ENCODE data around the gene WDR75.
"Not testable (repeated sequence)": the region's sequence is repeated elsewhere in the genome, so short reads cannot be mapped to it uniquely, and the experiment has no call there.

WDR75 gene

GRCh38 chr2:189440947-189441708 lies at the start of gene WDR75:
Gene WDR75, plus strand, starts transcription at chr2:189441474. Its CDS starts 19 bp downstream, at chr2:189441493.
- peak; percentile 89 for DNase-seq (ENCODE audit: low read depth)

GRCh38 chr2:189393440-189394111 lies 47.7 kb upstream of the WDR75 start:
- peak; percentile 94 for DNase-seq (ENCODE audit: low read depth)

GRCh38 chr2:189394525-189394924 lies 46.7 kb upstream of the WDR75 start:
- DNase-seq (ENCODE audit: low read depth): no peak

GRCh38 chr2:189402932-189403331 lies 38.3 kb upstream of the WDR75 start:
- no peak for DNase-seq (ENCODE audit: low read depth)

GRCh38 chr2:189406586-189407233 lies 34.6 kb upstream of the WDR75 start:
- DNase-seq (ENCODE audit: low read depth): no peak

- DNase-seq (ENCODE audit: low read depth): peak; percentile 58
These were observed 33.7 kb upstream of the WDR75 start for GRCh38 chr2:189407281-189408209.

GRCh38 chr2:189408294-189408693 lies 33.0 kb upstream of the WDR75 start:
- no peak for DNase-seq (ENCODE audit: low read depth)

- no peak for DNase-seq (ENCODE audit: low read depth)
These were observed 32.1 kb upstream of the WDR75 start for GRCh38 chr2:189409131-189409530.

- no peak for DNase-seq (ENCODE audit: low read depth)
These were observed 31.6 kb upstream of the WDR75 start for GRCh38 chr2:189409647-189410046.

- DNase-seq (ENCODE audit: low read depth): peak; percentile 73
These were observed 29.4 kb upstream of the WDR75 start for GRCh38 chr2:189411860-189412259.

GRCh38 chr2:189412330-189412953 lies 28.8 kb upstream of the WDR75 start:
- DNase-seq (ENCODE audit: low read depth): peak; percentile 40

GRCh38 chr2:189413249-189413648 lies 28.0 kb upstream of the WDR75 start:
- no peak for DNase-seq (ENCODE audit: low read depth)

GRCh38 chr2:189421644-189422043 lies 19.6 kb upstream of the WDR75 start:
- DNase-seq (ENCODE audit: low read depth): no peak

GRCh38 chr2:189424961-189425360 lies 16.3 kb upstream of the WDR75 start:
- no peak for DNase-seq (ENCODE audit: low read depth)

- no peak for DNase-seq (ENCODE audit: low read depth)
These were observed 15.6 kb upstream of the WDR75 start for GRCh38 chr2:189425676-189426075.

- no peak for DNase-seq (ENCODE audit: low read depth)
These were observed 14.4 kb upstream of the WDR75 start for GRCh38 chr2:189426886-189427285.

GRCh38 chr2:189427872-189428271 lies 13.4 kb upstream of the WDR75 start:
- DNase-seq (ENCODE audit: low read depth): no peak

GRCh38 chr2:189430448-189430847 lies 10.8 kb upstream of the WDR75 start:
- DNase-seq (ENCODE audit: low read depth): not testable (repeated sequence)

GRCh38 chr2:189435803-189436202 lies 5.5 kb upstream of the WDR75 start:
- DNase-seq (ENCODE audit: low read depth): not testable (repeated sequence)

GRCh38 chr2:189437926-189438325 lies 3.3 kb upstream of the WDR75 start:
- no peak for DNase-seq (ENCODE audit: low read depth)

- no peak for DNase-seq (ENCODE audit: low read depth)
These were observed 1.9 kb upstream of the WDR75 start for GRCh38 chr2:189439342-189439741.

- no peak for DNase-seq (ENCODE audit: low read depth)
These were observed 679 bp upstream of the WDR75 start for GRCh38 chr2:189440644-189440946.

All from GM04504 (cell line).